ENCODE data around the gene C2CD2.

Gene C2CD2

GRCh38 chr21:41906770-41907169 lies 47.0 kb downstream of the C2CD2 start:
- no peaks in the 10 kb centered on the region for H3K4me1 ChIP-seq (ENCODE audit: low read length)
- no peaks in the 10 kb centered on the region for H3K27me3 ChIP-seq (ENCODE audit: low read depth, low read length)

GRCh38 chr21:41903559-41904351 lies 50.1 kb downstream of the C2CD2 start:
- Histone ChIP-seq H3K27ac (ENCODE audit: low read length) (no peak overlapping the region), H3K79me2 (ENCODE audit: low read length) (no peaks in the 10 kb centered on the region), H3K27me3 (ENCODE audit: low read depth, low read length) (no peaks in the 10 kb centered on the region), H3K4me2 (ENCODE audit: low read length) (no peak overlapping the region), H3K9ac (ENCODE audit: low read length) (no peak overlapping the region), H4K20me1 (ENCODE audit: insufficient read depth, low read length) (no peaks in the 10 kb centered on the region), H3K4me1 (ENCODE audit: low read length) (peaks cover 11% of the 10 kb centered on the region), H3K9me3 (ENCODE audit: insufficient read depth, low read length) (no peaks in the 10 kb centered on the region), H3K4me3 (ENCODE audit: low read length) (no peak overlapping the region), H3K36me3 (replicated peaks; ENCODE audit: low read depth, low read length) (no peaks in the 10 kb centered on the region), H2AFZ (ENCODE audit: low read depth, low read length) (no peak overlapping the region)
- TF ChIP-seq EZH2phosphoT487 (IDR thresholded peaks at IDR 0.05; ENCODE audit: low read depth) (no peak), CTCF (IDR thresholded peaks at IDR 0.05; ENCODE audit: low read depth, low read length) (no peak)

More at GRCh38 chr21:41906770-41907169, 47.0 kb downstream of the C2CD2 start:
- TF ChIP-seq CTCF (IDR thresholded peaks at IDR 0.05; ENCODE audit: low read depth, low read length), result no peak
- TF ChIP-seq EZH2phosphoT487 (IDR thresholded peaks at IDR 0.05; ENCODE audit: low read depth), result no peak
- Histone ChIP-seq H3K79me2 (ENCODE audit: low read length) (no peaks in the 10 kb centered on the region), H3K36me3 (replicated peaks; ENCODE audit: low read depth, low read length) (no peaks in the 10 kb centered on the region), H3K9me3 (ENCODE audit: insufficient read depth, low read length) (no peaks in the 10 kb centered on the region), H3K9ac (ENCODE audit: low read length) (no peak overlapping the region), H3K27ac (ENCODE audit: low read length) (no peak overlapping the region), H3K4me2 (ENCODE audit: low read length) (no peak overlapping the region), H2AFZ (ENCODE audit: low read depth, low read length) (no peak overlapping the region), H4K20me1 (ENCODE audit: insufficient read depth, low read length) (no peaks in the 10 kb centered on the region), H3K4me3 (ENCODE audit: low read length) (no peak overlapping the region)

GRCh38 chr21:41902946-41903345 lies 50.9 kb downstream of the C2CD2 start:
- TF ChIP-seq CTCF (IDR thresholded peaks at IDR 0.05; ENCODE audit: low read depth, low read length) (no peak), EZH2phosphoT487 (IDR thresholded peaks at IDR 0.05; ENCODE audit: low read depth) (no peak)
- Histone ChIP-seq H3K27ac (ENCODE audit: low read length) (no peak overlapping the region), H4K20me1 (ENCODE audit: insufficient read depth, low read length) (no peaks in the 10 kb centered on the region), H3K4me1 (ENCODE audit: low read length) (peaks cover 11% of the 10 kb centered on the region), H2AFZ (ENCODE audit: low read depth, low read length) (no peak overlapping the region), H3K79me2 (ENCODE audit: low read length) (no peaks in the 10 kb centered on the region), H3K9ac (ENCODE audit: low read length) (no peak overlapping the region), H3K36me3 (replicated peaks; ENCODE audit: low read depth, low read length) (no peaks in the 10 kb centered on the region), H3K27me3 (ENCODE audit: low read depth, low read length) (no peaks in the 10 kb centered on the region), H3K4me3 (ENCODE audit: low read length) (no peak overlapping the region), H3K4me2 (ENCODE audit: low read length) (no peak overlapping the region), H3K9me3 (ENCODE audit: insufficient read depth, low read length) (no peaks in the 10 kb centered on the region)

- Histone ChIP-seq H3K9ac (ENCODE audit: low read length) (no peak overlapping the region), H3K79me2 (ENCODE audit: low read length) (no peaks in the 10 kb centered on the region), H3K36me3 (replicated peaks; ENCODE audit: low read depth, low read length) (no peaks in the 10 kb centered on the region), H3K4me3 (ENCODE audit: low read length) (no peak overlapping the region), H3K27me3 (ENCODE audit: low read depth, low read length) (no peaks in the 10 kb centered on the region), H2AFZ (ENCODE audit: low read depth, low read length) (no peak overlapping the region), H3K9me3 (ENCODE audit: insufficient read depth, low read length) (no peaks in the 10 kb centered on the region), H3K27ac (ENCODE audit: low read length) (no peak overlapping the region), H3K4me1 (ENCODE audit: low read length) (peaks cover 11% of the 10 kb centered on the region), H4K20me1 (ENCODE audit: insufficient read depth, low read length) (no peaks in the 10 kb centered on the region), H3K4me2 (ENCODE audit: low read length) (no peak overlapping the region)
- TF ChIP-seq EZH2phosphoT487 (IDR thresholded peaks at IDR 0.05; ENCODE audit: low read depth), result no peak
- no peak for TF ChIP-seq CTCF (IDR thresholded peaks at IDR 0.05; ENCODE audit: low read depth, low read length)
Observed at GRCh38 chr21:41901782-41902181, 52.0 kb downstream of the C2CD2 start.
